HepG2 (cell line): ENCODE results near the gene XPC. TPM values are rescaled to one million over a fixed set of nuclear protein-coding genes. Genes with fewer than 3 reads are reported as not detected.

Experiments used
- ATAC-seq: fragments of 200-7000 bp; cut with Tn5 transposase; 3 replicates; pipeline ENCODE4 v1.9.1; 2020; ENCODE audit warnings: mild to moderate bottlenecking, moderate library complexity
- BruUV-seq: library from RNA; stranded (reverse); fragments of 400-500 nt; replicated peaks from 2 replicates; lab custom pipeline; 2021; lab: Mats Ljungman, UMichigan
- CTCF ChIA-PET: fragments of 300-600 bp; formaldehyde crosslinking; extraction: SDS; loops from one replicate; lab custom pipeline; 2021; ENCODE audit warnings: low total read pairs, inconsistent platforms, low intra/inter-chr PET ratio; lab: Yijun Ruan, JAX
- POLR2A ChIA-PET: fragments of 350-600 bp; sonication (Branson Sonifier 250); formaldehyde crosslinking; loops from one replicate; lab custom pipeline; 2020; ENCODE audit warnings: antibody characterized with exemption, inconsistent platforms; lab: Yijun Ruan, JAX
- DNase-seq: peaks from one replicate; pipeline ENCODE4 v3.0.0-alpha.2; 2015; ENCODE audit warnings: low spot score
- FAIRE-seq: peaks from 3 replicates; lab custom pipeline; 2011; peaks lifted over from hg19 to GRCh38; lab: Jason Lieb, UNC
- H2AFZ ChIP-seq: one replicate; pipeline ENCODE4 v1.6.1; 2011; ENCODE audit warnings: low read length, inconsistent platforms
- H3K27ac ChIP-seq: fragments of 300-600 bp; 3 replicates; pipeline ENCODE4 v1.8.0; 2011; ENCODE audit warnings: mixed run types, mild to moderate bottlenecking, mixed read lengths, low read length, inconsistent platforms; ENCODE audit not compliant: insufficient read depth; ENCODE audit errors: extremely low read length
- H3K27me3 ChIP-seq, 2 experiments: fragments of 200-600 bp in 1 of 2; 2 replicates in 1 of 2; 3 replicates in 1 of 2; pipeline versions ENCODE4 v1.6.0 to v1.8.0; 2011; ENCODE audit warnings: low read length in 2 of 2, mild to moderate bottlenecking in 2 of 2, moderate library complexity in 2 of 2, inconsistent platforms in 1 of 2; ENCODE audit not compliant: insufficient read depth in 2 of 2, control insufficient read depth in 1 of 2
- H3K36me3 ChIP-seq, 2 experiments: fragments of 200-600 bp in 1 of 2; replicated peaks in 1 of 2; 2 replicates in 1 of 2; 3 replicates in 1 of 2; pipeline versions ENCODE4 v1.5.1 to v1.8.0; 2011; ENCODE audit warnings: low read length in 2 of 2, inconsistent platforms in 1 of 2; ENCODE audit not compliant: insufficient read depth in 2 of 2, control insufficient read depth in 1 of 2
- H3K4me1 ChIP-seq: 2 replicates; pipeline ENCODE4 v1.5.1; 2012; ENCODE audit warnings: low read length, inconsistent platforms; ENCODE audit not compliant: insufficient read depth
- H3K4me2 ChIP-seq: 2 replicates; pipeline ENCODE4 v1.6.0; 2011; ENCODE audit warnings: low read depth, low read length, inconsistent platforms
- H3K4me3 ChIP-seq, 3 experiments: fragments of 200-600 bp in 1 of 3; sonication (generic), shearing (Covaris generic) in 1 of 3; replicated peaks in 1 of 3; 2 replicates each; pipeline ENCODE4 v1.5.1; 2011 to 2016; ENCODE audit warnings: low read length in 3 of 3, inconsistent platforms in 2 of 3, low read depth in 2 of 3, mild to moderate bottlenecking in 2 of 3, control low read depth in 1 of 3, mixed read lengths in 1 of 3; ENCODE audit not compliant: insufficient read depth in 1 of 3
- H3K79me2 ChIP-seq: one replicate; pipeline ENCODE4 v1.6.1; 2011; ENCODE audit warnings: low read length, inconsistent platforms; ENCODE audit not compliant: insufficient read depth
- H3K9ac ChIP-seq: 2 replicates; pipeline ENCODE4 v1.6.0; 2011; ENCODE audit warnings: mild to moderate bottlenecking, low read depth, low read length, inconsistent platforms; ENCODE audit not compliant: insufficient read depth
- H3K9me3 ChIP-seq: 2 replicates; pipeline ENCODE4 v1.5.1; 2012; ENCODE audit warnings: mild to moderate bottlenecking, low read length
- H4K20me1 ChIP-seq: 2 replicates; pipeline ENCODE4 v1.6.0; 2011; ENCODE audit warnings: inconsistent platforms, mild to moderate bottlenecking, low read length, moderate library complexity; ENCODE audit not compliant: insufficient read depth
- CBX1 ChIP-seq: IDR thresholded peaks from one replicate; pipeline ENCODE4 v1.6.1; 2016; ENCODE audit warnings: antibody characterized with exemption, low read depth
- RXRB ChIP-seq: IDR thresholded peaks from 2 replicates; pipeline ENCODE4 v1.6.1; 2016; ENCODE audit warnings: borderline replicate concordance, missing genetic modification reagents, missing compliant biosample characterization
- ZNF629 ChIP-seq: sonication (generic); formaldehyde crosslinking; conservative IDR thresholded peaks from 2 replicates; pipeline ENCODE4 v1.5.0; 2020; ENCODE audit warnings: missing genetic modification reagents
- WGBS: methylation state at CpG from one replicate; pipeline ENCODE4 v1.1.6; 2017; ENCODE audit warnings: low lambda C conversion rate; 5-methylcytosine and 5-hydroxymethylcytosine counted together
- in situ Hi-C: cut with HindIII; loops from 2 replicates; pipeline ENCODE4 v1.10.0; 2017; ENCODE audit warnings: low pct_unique_long_range_greater_than_20kb; ENCODE audit not compliant: extremely low pct_ligation_motif_present
- intact Hi-C: fragments of 100-400 bp; cut with micrococcal nuclease; formaldehyde crosslinking; loops from one replicate; pipeline ENCODE4 v1.10.0; 2022; ENCODE audit not compliant: unreplicated experiment
- polyA plus RNA-seq, 8 experiments: library from polyadenylated mRNA; depleted of rRNA in 3 of 8; stranded (reverse) in 7 of 8; unstranded in 1 of 8; fragments of >200 nt; fragmentation: Illumina TruSeq in 4 of 8; extraction: Trizol in 4 of 8; gene quantifications; 2 replicates each; pipeline versions ENCODE4 v1.2.1 to v1.2.3, GENCODE V29; 2011 to 2016; ENCODE audit warnings: low read depth in 4 of 8, missing spikeins in 1 of 8, mixed read lengths in 1 of 8; ENCODE audit not compliant: insufficient read depth in 1 of 8
- total RNA-seq, 5 experiments: library from RNA; depleted of rRNA; stranded (reverse); fragments of >200 nt; fragmentation: Illumina TruSeq; extraction: Trizol; gene quantifications; 2 replicates each; pipeline ENCODE4 v1.2.3, GENCODE V29; 2016; ENCODE audit warnings: low read depth in 1 of 5
- TF ChIP-seq, protein P1 (sequence below): sonication (generic); formaldehyde crosslinking; IDR thresholded peaks from 2 replicates; pipeline ENCODE4; 2020; ENCODE audit warnings: missing genetic modification reagents, mild to moderate bottlenecking, borderline replicate concordance
- TF ChIP-seq, protein P2 (sequence below): sonication (generic); formaldehyde crosslinking; IDR thresholded peaks from 2 replicates; pipeline ENCODE4 v1.9.0; 2021; ENCODE audit warnings: mild to moderate bottlenecking, missing genetic modification reagents

XPC gene
- total and polyA plus RNA-seq, 2 of the 13 experiments (the other 11 are each of a cell fraction or from before 2014, with no cell fraction given), result 9.4 to 24.1 TPM

DNA sequence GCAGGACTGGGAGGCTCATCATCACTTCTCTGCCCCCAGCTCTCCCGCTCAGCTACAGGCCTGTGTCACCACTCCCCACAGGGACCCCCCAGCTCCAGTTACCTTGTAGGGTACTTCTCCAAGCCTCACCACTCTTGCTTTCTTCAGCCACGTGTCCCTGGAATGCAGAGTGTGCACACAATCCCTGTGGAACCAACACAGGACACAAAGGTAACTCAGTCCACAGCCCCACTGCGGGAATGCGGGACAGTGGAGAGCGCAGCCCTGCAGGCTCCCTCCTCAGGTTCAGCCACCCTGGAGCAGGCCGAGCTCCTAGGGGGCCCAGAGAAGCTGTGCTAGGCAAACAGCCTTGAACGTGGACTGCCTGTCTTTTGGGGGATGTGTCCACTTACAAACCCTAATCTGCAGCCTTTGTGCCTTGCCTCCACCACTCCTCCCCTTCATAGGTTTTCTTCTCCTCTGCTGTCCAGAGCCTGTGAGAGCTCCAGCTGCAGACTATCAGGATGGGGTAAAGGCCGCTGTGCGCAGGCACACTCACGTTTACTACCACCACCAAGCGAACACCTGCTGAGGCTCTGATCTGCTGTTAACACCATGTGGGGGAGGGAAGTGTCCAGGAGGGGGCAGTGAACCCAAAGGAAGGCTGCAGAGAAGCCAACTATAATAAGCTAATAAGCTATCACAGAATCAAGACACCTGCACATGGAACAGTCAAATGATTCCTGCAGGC, 26.0 kb downstream of the XPC start (continued):
- TF ChIP-seq, protein P1, sequence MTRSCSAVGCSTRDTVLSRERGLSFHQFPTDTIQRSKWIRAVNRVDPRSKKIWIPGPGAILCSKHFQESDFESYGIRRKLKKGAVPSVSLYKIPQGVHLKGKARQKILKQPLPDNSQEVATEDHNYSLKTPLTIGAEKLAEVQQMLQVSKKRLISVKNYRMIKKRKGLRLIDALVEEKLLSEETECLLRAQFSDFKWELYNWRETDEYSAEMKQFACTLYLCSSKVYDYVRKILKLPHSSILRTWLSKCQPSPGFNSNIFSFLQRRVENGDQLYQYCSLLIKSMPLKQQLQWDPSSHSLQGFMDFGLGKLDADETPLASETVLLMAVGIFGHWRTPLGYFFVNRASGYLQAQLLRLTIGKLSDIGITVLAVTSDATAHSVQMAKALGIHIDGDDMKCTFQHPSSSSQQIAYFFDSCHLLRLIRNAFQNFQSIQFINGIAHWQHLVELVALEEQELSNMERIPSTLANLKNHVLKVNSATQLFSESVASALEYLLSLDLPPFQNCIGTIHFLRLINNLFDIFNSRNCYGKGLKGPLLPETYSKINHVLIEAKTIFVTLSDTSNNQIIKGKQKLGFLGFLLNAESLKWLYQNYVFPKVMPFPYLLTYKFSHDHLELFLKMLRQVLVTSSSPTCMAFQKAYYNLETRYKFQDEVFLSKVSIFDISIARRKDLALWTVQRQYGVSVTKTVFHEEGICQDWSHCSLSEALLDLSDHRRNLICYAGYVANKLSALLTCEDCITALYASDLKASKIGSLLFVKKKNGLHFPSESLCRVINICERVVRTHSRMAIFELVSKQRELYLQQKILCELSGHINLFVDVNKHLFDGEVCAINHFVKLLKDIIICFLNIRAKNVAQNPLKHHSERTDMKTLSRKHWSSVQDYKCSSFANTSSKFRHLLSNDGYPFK, result no peak
- TF ChIP-seq CBX1, result no peak

DNA sequence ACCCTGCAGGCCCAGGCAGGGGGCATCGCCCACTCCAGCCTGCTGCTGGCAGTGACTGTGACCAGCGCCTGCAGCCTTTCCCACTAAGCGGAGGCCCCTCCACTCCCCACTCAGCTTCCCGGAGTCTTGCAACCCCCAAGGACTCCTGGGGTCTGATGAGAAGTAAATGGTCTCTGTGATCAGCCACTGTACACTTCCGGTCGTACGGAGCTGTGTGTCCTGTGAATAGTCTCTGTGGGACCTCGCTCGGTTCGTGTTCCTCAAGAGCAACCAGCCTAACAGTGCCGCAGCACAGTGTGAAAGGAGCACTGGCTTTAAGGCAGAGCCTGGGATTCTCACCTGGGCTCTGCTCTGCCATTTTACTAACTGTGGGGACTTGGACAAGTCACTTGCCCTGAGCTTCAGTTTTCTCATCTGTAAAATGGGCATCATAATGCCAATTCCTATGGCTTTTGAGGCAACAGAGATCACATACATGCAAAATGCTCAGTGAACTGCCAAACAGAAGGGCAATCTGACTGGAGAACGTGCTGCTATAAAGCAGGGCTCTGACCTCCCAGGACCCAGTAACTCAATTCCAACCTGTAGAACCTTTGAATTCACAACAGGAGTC, 26.8 kb downstream of the XPC start:
- Histone ChIP-seq H3K79me2 (no peaks in the 10 kb centered on the region), H3K9me3 (no peaks in the 10 kb centered on the region), H4K20me1 (no peaks in the 10 kb centered on the region), H2AFZ (no peak overlapping the region), H3K4me1 (no peaks in the 10 kb centered on the region), H3K36me3 (peaks cover 21 to 44% of the 10 kb centered on the region in 2 experiments), H3K4me2 (no peak overlapping the region), H3K27me3 (no peaks in the 10 kb centered on the region), H3K27ac (no peak overlapping the region), H3K9ac (no peak overlapping the region), H3K4me3 (no peak overlapping the region)
- ChIA-PET CTCF (no interaction called here), POLR2A (no interaction called here)
- WGBS, result 93% methylated on average over 12 of the region's 12 CpGs
- no TSS peak for BruUV-seq
- ATAC-seq (no peak), DNase-seq (no peak), FAIRE-seq (no peak)
- intact Hi-C loops, result no loop called here
- TF ChIP-seq ZNF629 (CRISPR knock-in tag) (peak; percentile 80), RXRB (CRISPR knock-in tag) (no peak)
- TF ChIP-seq, protein P2, sequence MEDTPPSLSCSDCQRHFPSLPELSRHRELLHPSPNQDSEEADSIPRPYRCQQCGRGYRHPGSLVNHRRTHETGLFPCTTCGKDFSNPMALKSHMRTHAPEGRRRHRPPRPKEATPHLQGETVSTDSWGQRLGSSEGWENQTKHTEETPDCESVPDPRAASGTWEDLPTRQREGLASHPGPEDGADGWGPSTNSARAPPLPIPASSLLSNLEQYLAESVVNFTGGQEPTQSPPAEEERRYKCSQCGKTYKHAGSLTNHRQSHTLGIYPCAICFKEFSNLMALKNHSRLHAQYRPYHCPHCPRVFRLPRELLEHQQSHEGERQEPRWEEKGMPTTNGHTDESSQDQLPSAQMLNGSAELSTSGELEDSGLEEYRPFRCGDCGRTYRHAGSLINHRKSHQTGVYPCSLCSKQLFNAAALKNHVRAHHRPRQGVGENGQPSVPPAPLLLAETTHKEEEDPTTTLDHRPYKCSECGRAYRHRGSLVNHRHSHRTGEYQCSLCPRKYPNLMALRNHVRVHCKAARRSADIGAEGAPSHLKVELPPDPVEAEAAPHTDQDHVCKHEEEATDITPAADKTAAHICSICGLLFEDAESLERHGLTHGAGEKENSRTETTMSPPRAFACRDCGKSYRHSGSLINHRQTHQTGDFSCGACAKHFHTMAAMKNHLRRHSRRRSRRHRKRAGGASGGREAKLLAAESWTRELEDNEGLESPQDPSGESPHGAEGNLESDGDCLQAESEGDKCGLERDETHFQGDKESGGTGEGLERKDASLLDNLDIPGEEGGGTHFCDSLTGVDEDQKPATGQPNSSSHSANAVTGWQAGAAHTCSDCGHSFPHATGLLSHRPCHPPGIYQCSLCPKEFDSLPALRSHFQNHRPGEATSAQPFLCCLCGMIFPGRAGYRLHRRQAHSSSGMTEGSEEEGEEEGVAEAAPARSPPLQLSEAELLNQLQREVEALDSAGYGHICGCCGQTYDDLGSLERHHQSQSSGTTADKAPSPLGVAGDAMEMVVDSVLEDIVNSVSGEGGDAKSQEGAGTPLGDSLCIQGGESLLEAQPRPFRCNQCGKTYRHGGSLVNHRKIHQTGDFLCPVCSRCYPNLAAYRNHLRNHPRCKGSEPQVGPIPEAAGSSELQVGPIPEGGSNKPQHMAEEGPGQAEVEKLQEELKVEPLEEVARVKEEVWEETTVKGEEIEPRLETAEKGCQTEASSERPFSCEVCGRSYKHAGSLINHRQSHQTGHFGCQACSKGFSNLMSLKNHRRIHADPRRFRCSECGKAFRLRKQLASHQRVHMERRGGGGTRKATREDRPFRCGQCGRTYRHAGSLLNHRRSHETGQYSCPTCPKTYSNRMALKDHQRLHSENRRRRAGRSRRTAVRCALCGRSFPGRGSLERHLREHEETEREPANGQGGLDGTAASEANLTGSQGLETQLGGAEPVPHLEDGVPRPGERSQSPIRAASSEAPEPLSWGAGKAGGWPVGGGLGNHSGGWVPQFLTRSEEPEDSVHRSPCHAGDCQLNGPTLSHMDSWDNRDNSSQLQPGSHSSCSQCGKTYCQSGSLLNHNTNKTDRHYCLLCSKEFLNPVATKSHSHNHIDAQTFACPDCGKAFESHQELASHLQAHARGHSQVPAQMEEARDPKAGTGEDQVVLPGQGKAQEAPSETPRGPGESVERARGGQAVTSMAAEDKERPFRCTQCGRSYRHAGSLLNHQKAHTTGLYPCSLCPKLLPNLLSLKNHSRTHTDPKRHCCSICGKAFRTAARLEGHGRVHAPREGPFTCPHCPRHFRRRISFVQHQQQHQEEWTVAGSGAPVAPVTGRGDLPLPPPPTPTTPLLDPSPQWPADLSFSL (CRISPR knock-in tag), result no peak
- in situ Hi-C loops, result no loop called here
